ENCODE measurements around the gene FRK. TPM values are rescaled to one million over a fixed set of nuclear protein-coding genes. Genes with fewer than 3 reads are reported as not detected.

The FRK gene
- total RNA-seq, 4 donors from 2014 or later = 1.2 to 3.5 (median 2.4) TPM

DNA sequence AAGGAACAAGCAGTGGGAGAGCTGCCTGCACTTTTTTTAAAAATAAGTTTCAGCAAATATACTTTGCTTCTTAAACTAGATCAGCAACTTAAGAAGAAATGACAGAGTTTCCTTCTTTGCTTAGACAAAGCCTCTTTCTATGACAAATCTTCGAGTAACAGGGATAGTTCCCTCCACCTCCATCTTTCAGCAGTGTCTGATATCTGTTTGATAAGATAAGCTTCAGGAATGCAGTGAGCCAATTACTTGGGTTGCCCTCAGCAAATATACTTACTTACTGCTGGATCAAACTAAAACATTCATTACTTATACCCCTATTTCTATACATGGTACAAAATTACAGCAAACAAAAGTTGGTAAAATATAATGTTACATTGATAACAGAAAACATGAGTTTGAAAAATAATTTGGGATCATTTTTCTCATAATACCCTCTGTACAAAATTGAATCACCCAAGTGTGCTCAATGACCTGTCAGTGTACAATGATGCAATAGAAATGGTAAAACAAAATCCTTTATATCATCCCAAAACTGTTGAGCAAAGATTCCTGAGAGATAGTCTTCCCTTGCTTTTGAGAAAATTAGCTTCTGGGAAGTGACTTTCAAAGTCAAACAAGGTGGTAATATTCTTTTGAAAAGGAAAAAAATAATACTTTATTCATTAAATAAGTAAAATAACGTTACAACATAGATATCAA is 24.5 kb downstream of the FRK start:
- no peak for TF ChIP-seq POLR2A (IDR thresholded peaks at IDR 0.05)
- TF ChIP-seq, protein P1, sequence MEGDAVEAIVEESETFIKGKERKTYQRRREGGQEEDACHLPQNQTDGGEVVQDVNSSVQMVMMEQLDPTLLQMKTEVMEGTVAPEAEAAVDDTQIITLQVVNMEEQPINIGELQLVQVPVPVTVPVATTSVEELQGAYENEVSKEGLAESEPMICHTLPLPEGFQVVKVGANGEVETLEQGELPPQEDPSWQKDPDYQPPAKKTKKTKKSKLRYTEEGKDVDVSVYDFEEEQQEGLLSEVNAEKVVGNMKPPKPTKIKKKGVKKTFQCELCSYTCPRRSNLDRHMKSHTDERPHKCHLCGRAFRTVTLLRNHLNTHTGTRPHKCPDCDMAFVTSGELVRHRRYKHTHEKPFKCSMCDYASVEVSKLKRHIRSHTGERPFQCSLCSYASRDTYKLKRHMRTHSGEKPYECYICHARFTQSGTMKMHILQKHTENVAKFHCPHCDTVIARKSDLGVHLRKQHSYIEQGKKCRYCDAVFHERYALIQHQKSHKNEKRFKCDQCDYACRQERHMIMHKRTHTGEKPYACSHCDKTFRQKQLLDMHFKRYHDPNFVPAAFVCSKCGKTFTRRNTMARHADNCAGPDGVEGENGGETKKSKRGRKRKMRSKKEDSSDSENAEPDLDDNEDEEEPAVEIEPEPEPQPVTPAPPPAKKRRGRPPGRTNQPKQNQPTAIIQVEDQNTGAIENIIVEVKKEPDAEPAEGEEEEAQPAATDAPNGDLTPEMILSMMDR (IDR thresholded peaks at IDR 0.05) = no peak
- WGBS, 2 donors = 45 to 49% methylated on average over 2 of the region's 2 CpGs

DNA sequence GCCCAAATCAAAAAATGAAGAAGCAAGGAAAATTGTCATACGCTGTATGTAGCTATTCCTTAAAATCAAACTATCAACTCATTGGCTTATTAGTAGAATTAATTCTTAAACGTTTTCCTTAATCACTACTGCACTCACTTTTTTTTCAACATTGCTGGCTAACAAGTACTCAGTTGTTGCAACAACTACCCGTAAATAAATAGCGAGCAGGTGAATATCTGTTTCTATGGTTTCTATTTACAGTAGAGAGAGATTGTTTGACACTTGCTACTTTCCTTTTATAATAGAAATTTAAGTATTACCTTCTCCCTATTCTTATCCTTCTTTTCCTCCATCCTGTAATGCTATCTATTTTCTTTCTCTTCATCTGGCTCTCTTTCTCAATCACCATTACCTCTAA is 25.1 kb downstream of the FRK start:
- intact Hi-C loops (cut with DNase I) = no loop called here
- Histone ChIP-seq H3K4me1 (no peaks in the 10 kb centered on the region), H3K27ac (no peak overlapping the region), H3K27me3 (no peaks in the 10 kb centered on the region), H3K9me3 (no peaks in the 10 kb centered on the region), H3K36me3 (no peaks in the 10 kb centered on the region), H3K4me3 (replicated peaks in 1 of 3) (no peak overlapping the region)
- no peak for TF ChIP-seq POLR2A (IDR thresholded peaks at IDR 0.05)
- TF ChIP-seq, protein P1 (IDR thresholded peaks at IDR 0.05) = no peak
- no peak for DNase-seq
- 81 to 87% methylated on average over 4 of the region's 4 CpGs for WGBS, 2 donors

More for the DNA sequence above, 24.5 kb downstream of the FRK start:
- Histone ChIP-seq H3K36me3 (no peaks in the 10 kb centered on the region), H3K4me1 (no peaks in the 10 kb centered on the region), H3K27me3 (no peaks in the 10 kb centered on the region), H3K4me3 (replicated peaks in 1 of 3) (no peak overlapping the region), H3K9me3 (no peaks in the 10 kb centered on the region), H3K27ac (no peak overlapping the region)
- intact Hi-C loops (cut with DNase I) = no loop called here
- DNase-seq = no peak

DNA sequence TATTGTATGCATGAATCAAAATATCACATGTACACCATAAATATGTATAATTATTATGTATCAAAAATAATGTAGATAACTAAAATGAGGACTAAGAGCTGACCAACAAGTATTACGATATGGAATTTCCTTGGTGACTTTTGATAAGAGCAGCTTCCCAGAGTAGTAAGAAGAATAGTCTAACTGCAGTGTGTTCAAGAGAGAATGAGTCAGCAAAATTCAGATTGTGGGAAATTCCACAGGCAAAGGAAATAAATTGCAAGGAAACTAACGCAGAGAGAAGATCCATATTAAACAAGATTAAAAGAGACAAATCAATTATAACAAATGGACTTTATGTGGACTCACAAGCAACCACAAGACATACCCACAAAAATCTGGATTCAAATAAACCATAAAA is 26.4 kb downstream of the FRK start:
- Histone ChIP-seq H3K27ac (no peak overlapping the region), H3K4me3 (replicated peaks in 1 of 3) (no peak overlapping the region), H3K9me3 (no peaks in the 10 kb centered on the region), H3K27me3 (no peaks in the 10 kb centered on the region), H3K36me3 (no peaks in the 10 kb centered on the region), H3K4me1 (no peaks in the 10 kb centered on the region)
- intact Hi-C loops (cut with DNase I) = no loop called here
- TF ChIP-seq POLR2A (IDR thresholded peaks at IDR 0.05) = no peak
- TF ChIP-seq, protein P1 (IDR thresholded peaks at IDR 0.05) = no peak
- WGBS, 2 donors = 40 to 54% methylated on average over 2 of the region's 2 CpGs
- DNase-seq = no peak

DNA sequence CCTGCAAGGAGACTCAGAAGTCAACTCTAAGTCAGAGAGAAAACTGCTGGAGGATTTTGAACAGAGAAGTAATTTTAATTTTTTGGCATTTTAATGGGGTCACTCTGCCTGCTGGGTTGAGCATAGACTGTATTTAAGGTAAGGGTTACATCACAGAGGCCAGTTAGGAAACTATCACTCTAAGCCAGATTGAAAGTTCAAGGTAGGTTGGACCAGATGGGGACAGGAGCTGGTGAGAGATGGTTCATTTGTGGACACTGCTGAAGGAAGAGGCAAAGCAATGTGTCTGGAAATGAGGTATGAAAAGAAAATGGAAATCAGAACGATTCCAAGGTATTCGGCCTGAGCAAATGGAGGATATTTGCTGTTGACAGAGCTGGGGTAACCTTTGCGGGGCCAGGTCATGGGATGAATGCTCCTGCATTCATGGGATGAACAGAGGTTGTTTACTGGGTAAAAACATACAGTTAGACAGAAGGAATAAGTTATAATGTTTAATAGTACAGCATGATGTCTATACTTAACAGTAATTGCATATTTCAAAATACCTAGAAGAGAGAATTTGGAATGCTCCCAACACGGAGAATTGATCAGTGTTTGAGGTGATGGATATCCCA is 26.9 kb downstream of the FRK start:
- intact Hi-C loops (cut with DNase I) = no loop called here
- Histone ChIP-seq H3K4me3 (replicated peaks in 1 of 3) (no peak overlapping the region), H3K36me3 (no peaks in the 10 kb centered on the region), H3K27ac (no peak overlapping the region), H3K27me3 (no peaks in the 10 kb centered on the region), H3K4me1 (no peaks in the 10 kb centered on the region), H3K9me3 (no peaks in the 10 kb centered on the region)
- DNase-seq = no peak
- TF ChIP-seq POLR2A (IDR thresholded peaks at IDR 0.05) = no peak
- TF ChIP-seq, protein P1 (IDR thresholded peaks at IDR 0.05) = no peak
- 77 to 81% methylated on average over 4 of the region's 4 CpGs for WGBS, 2 donors

DNA sequence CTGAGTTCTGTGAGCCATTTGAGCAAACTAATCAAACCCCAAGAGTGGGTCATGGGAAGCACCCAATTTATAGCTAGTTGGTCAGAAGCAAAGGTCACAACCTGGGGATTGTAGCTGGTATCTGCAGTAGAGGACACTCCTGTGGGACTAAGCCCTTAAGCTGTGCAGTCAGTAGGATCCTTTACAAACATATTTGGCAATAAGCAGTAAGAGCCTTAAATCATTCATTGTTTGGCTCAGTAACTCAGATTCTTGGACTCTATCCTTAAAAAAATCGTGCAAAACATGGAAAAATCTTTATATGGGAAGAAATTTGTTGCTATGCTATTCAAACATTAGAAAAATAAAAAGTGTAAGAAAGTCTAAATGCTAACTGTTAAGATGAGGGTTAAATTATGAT is 29.9 kb downstream of the FRK start:
- intact Hi-C loops (cut with DNase I) = no loop called here
- WGBS, 2 donors = 51 to 54% methylated on average over 1 of the region's 1 CpG
- TF ChIP-seq, protein P1 (IDR thresholded peaks at IDR 0.05) = no peak
- no peak for TF ChIP-seq POLR2A (IDR thresholded peaks at IDR 0.05)

More for the DNA sequence above, 29.9 kb downstream of the FRK start:
- Histone ChIP-seq H3K4me1 (no peaks in the 10 kb centered on the region), H3K4me3 (replicated peaks in 1 of 3) (no peak overlapping the region), H3K27me3 (no peaks in the 10 kb centered on the region), H3K9me3 (no peaks in the 10 kb centered on the region), H3K36me3 (no peaks in the 10 kb centered on the region), H3K27ac (no peak overlapping the region)
- no peak for DNase-seq
